K562 (cell line): ENCODE data around the gene UBXN6. TPM values are rescaled to one million over a fixed set of nuclear protein-coding genes. Genes with fewer than 3 reads are reported as not detected.

Source experiments
- ATAC-seq: fragments of 200-7000 bp; cut with Tn5 transposase; 3 replicates; pipeline ENCODE4 v1.9.1; 2020; ENCODE audit warnings: moderate library complexity
- BruUV-seq: library from RNA; stranded (reverse); fragments of 400-500 nt; replicated peaks from 2 replicates; lab custom pipeline; 2021; lab: Mats Ljungman, UMichigan
- CTCF ChIA-PET: fragments of 300-600 bp; formaldehyde crosslinking; extraction: SDS; loops from one replicate; lab custom pipeline; 2021; ENCODE audit warnings: low intra/inter-chr PET ratio; lab: Yijun Ruan, JAX
- POLR2A ChIA-PET: fragments of 300-600, 350-650 bp; sonication (Branson Sonifier 250); formaldehyde crosslinking; extraction: SDS; loops from one replicate; lab custom pipeline; 2021; ENCODE audit warnings: antibody characterized with exemption, inconsistent platforms; lab: Yijun Ruan, JAX
- DNase-seq, 4 experiments: peaks; one replicate each; pipeline versions ENCODE4 v3.0.0 to v3.0.0-alpha.2; 2011 to 2018; ENCODE audit warnings: low spot score in 3 of 4, mixed read lengths in 3 of 4; ENCODE audit errors: extremely low read depth in 1 of 4
- FAIRE-seq: peaks from 2 replicates; lab custom pipeline; 2011; peaks lifted over from hg19 to GRCh38; lab: Jason Lieb, UNC
- H2AFZ ChIP-seq: 2 replicates; pipeline ENCODE4 v1.6.0; 2011; ENCODE audit warnings: low read depth, low read length, control low read depth, inconsistent platforms
- H3K27ac ChIP-seq: fragments of 200-600 bp; 3 replicates; pipeline ENCODE4 v1.8.0; 2011; ENCODE audit warnings: low read depth, mild to moderate bottlenecking, control low read depth, inconsistent platforms, low read length, moderate library complexity, mixed read lengths; ENCODE audit errors: extremely low read depth
- H3K27me3 ChIP-seq, 2 experiments: fragments of 300-600 bp in 1 of 2; 2 replicates in 1 of 2; 3 replicates in 1 of 2; pipeline versions ENCODE4 v1.6.0 to v1.8.0; 2011; ENCODE audit warnings: inconsistent platforms in 2 of 2, low read length in 2 of 2, mild to moderate bottlenecking in 1 of 2, mixed read lengths in 1 of 2, moderate library complexity in 1 of 2; ENCODE audit not compliant: control insufficient read depth in 2 of 2, insufficient read depth in 2 of 2
- H3K36me3 ChIP-seq: fragments of 300-600 bp; 3 replicates; pipeline ENCODE4 v1.8.0; 2011; ENCODE audit warnings: mild to moderate bottlenecking, low read length, inconsistent platforms; ENCODE audit not compliant: control insufficient read depth, insufficient read depth
- H3K4me1 ChIP-seq, 2 experiments: fragments of 200-600 bp in 1 of 2; replicated peaks in 1 of 2; 2 replicates in 1 of 2; 3 replicates in 1 of 2; pipeline versions ENCODE4 v1.5.1 to v1.8.0; 2011; ENCODE audit warnings: inconsistent platforms in 2 of 2, low read length in 2 of 2, mild to moderate bottlenecking in 1 of 2, mixed read lengths in 1 of 2, moderate library complexity in 1 of 2; ENCODE audit not compliant: control insufficient read depth in 2 of 2, insufficient read depth in 2 of 2
- H3K4me2 ChIP-seq: 2 replicates; pipeline ENCODE4 v1.6.1; 2011; ENCODE audit warnings: low read length, control low read depth, inconsistent platforms, mixed read lengths; ENCODE audit not compliant: insufficient read depth
- H3K4me3 ChIP-seq: fragments of 200-600 bp; sonication (generic), shearing (Covaris generic); 2 replicates; pipeline ENCODE4 v1.5.1; 2016; ENCODE audit warnings: control low read depth, inconsistent platforms
- H3K79me2 ChIP-seq: fragments of 200-600 bp; 3 replicates; pipeline ENCODE4 v1.8.0; 2011; ENCODE audit warnings: low read length, inconsistent platforms; ENCODE audit not compliant: control insufficient read depth, insufficient read depth
- H3K9ac ChIP-seq, 2 experiments: 2 replicates each; pipeline versions ENCODE4 v1.6.0 to v1.6.1; 2011; ENCODE audit warnings: low read depth in 2 of 2, low read length in 2 of 2, control low read depth in 1 of 2, inconsistent platforms in 1 of 2, mild to moderate bottlenecking in 1 of 2, mixed read lengths in 1 of 2; ENCODE audit not compliant: insufficient read depth in 1 of 2
- H3K9me1 ChIP-seq: one replicate; pipeline ENCODE4 v1.6.0; 2011; ENCODE audit warnings: inconsistent platforms, mild to moderate bottlenecking, low read length, moderate library complexity; ENCODE audit not compliant: control insufficient read depth, insufficient read depth
- H3K9me3 ChIP-seq: replicated peaks from 2 replicates; pipeline ENCODE4 v1.5.1; 2011; ENCODE audit warnings: low read depth, low read length, inconsistent platforms; ENCODE audit not compliant: control insufficient read depth, insufficient read depth
- H4K20me1 ChIP-seq: replicated peaks from 2 replicates; pipeline ENCODE4 v1.6.1; 2011; ENCODE audit warnings: low read length, inconsistent platforms, mixed read lengths; ENCODE audit not compliant: control insufficient read depth, insufficient read depth
- POLR2G ChIP-seq: fragments of 200-400 bp; formaldehyde crosslinking; IDR thresholded peaks from 2 replicates; pipeline ENCODE4 v1.6.1; 2017; ENCODE audit warnings: low read depth, mild to moderate bottlenecking, antibody characterized with exemption, low read length, moderate library complexity
- WGBS: fragments of 100-300 bp; shearing (Covaris generic); methylation state at CpG from one replicate; pipeline ENCODE4 v1.1.6; 2016; ENCODE audit warnings: low coverage, mixed read lengths; ENCODE audit not compliant: insufficient coverage; ENCODE audit errors: missing lambda C conversion rate; 5-methylcytosine and 5-hydroxymethylcytosine counted together
- in situ Hi-C: fragments of 300-500 bp; cut with MboI; formaldehyde crosslinking; loops from 4 replicates; pipeline ENCODE4 v1.15.0; 2018; ENCODE audit warnings: inconsistent platforms, mixed read lengths
- intact Hi-C: fragments of 100-400 bp; cut with micrococcal nuclease; formaldehyde crosslinking; loops from 2 replicates; pipeline ENCODE4 v1.14.2; 2022
- polyA plus RNA-seq, 8 experiments: library from polyadenylated mRNA; depleted of rRNA in 4 of 8; stranded (reverse) in 5 of 8; unstranded in 3 of 8; fragments of >200 nt; fragmentation: Nextera tagmentation in 2 of 8; fragmentation: Illumina TruSeq in 1 of 8; extraction: Ambion mirVana in 2 of 8; extraction: Trizol in 1 of 8; gene quantifications; 2 replicates each; pipeline versions ENCODE4 v1.2.1 to v1.2.3, GENCODE V29; 2011 to 2014; ENCODE audit warnings: inconsistent platforms in 1 of 8, missing spikeins in 1 of 8
- total RNA-seq, 7 experiments: library from RNA; depleted of rRNA in 6 of 7; stranded (reverse); fragments of >200 nt in 6 of 7; fragmentation: Illumina TruSeq in 2 of 7; extraction: Trizol in 2 of 7; gene quantifications; 2 replicates each; pipeline versions ENCODE4 v1.2.1 to v1.2.3, GENCODE V29; 2011 to 2021; ENCODE audit warnings: low replicate concordance in 1 of 7
- TF ChIP-seq, protein P1 (sequence below): fragments of 450-650 bp; formaldehyde crosslinking; conservative IDR thresholded peaks from 2 replicates; pipeline ENCODE4 v1.4.0; 2022; ENCODE audit warnings: mild to moderate bottlenecking, missing genetic modification characterization
- TF ChIP-seq, protein P2 (sequence below), 2 experiments: fragments of 250-450 bp in 1 of 2; fragments of 450-650 bp in 1 of 2; sonication (Bioruptor Pico) in 1 of 2; IDR thresholded peaks; 2 replicates each; pipeline versions ENCODE4 v1.6.1 to v1.8.0; 2016 to 2021; ENCODE audit warnings: mild to moderate bottlenecking in 2 of 2, moderate library complexity in 2 of 2, missing compliant biosample characterization in 1 of 2, missing genetic modification characterization in 1 of 2

Gene UBXN6
- total and polyA plus RNA-seq, 9 of the 15 experiments (the other 6 are each of a cell fraction or from before 2014, with no cell fraction given), result 0.48 to 90.2 (median 29.5) TPM

- intact Hi-C loops (no loop called here), in situ Hi-C loops (no loop called here)
- Histone ChIP-seq H3K4me3 (no peak overlapping the region), H3K27me3 (no peaks in the 10 kb centered on the region), H4K20me1 (0 out of 2 replicates have a peak, but pooled peaks cover 5% of the 10 kb centered on the region), H3K4me2 (no peak overlapping the region), H3K36me3 (peaks cover 86% of the 10 kb centered on the region; the same call in 2 of the 3 replicates), H3K9ac (no peak overlapping the region), H2AFZ (no peak overlapping the region), H3K79me2 (no peaks in the 10 kb centered on the region), H3K9me3 (no peaks in the 10 kb centered on the region), H3K27ac (no peak overlapping the region), H3K9me1 (no peaks in the 10 kb centered on the region), H3K4me1 (peaks cover 0 to 2% of the 10 kb centered on the region in 2 experiments; a peak in 1 of 5 replicates)
- no TSS peak for BruUV-seq
- DNase-seq (no peak), FAIRE-seq (no peak), ATAC-seq (no peak)
- 95% methylated on average over 20 of the region's 20 CpGs for WGBS
- 0 out of 2 replicates have a peak, but pooled peaks have one; percentile 20 for TF ChIP-seq POLR2G
- TF ChIP-seq, protein P1, sequence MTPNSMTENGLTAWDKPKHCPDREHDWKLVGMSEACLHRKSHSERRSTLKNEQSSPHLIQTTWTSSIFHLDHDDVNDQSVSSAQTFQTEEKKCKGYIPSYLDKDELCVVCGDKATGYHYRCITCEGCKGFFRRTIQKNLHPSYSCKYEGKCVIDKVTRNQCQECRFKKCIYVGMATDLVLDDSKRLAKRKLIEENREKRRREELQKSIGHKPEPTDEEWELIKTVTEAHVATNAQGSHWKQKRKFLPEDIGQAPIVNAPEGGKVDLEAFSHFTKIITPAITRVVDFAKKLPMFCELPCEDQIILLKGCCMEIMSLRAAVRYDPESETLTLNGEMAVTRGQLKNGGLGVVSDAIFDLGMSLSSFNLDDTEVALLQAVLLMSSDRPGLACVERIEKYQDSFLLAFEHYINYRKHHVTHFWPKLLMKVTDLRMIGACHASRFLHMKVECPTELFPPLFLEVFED (CRISPR knock-in tag), result no peak
- TF ChIP-seq, protein P2, sequence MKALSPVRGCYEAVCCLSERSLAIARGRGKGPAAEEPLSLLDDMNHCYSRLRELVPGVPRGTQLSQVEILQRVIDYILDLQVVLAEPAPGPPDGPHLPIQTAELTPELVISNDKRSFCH (CRISPR knock-in tag; IDR thresholded peaks at IDR 0.05), result no peak
- TF ChIP-seq, protein P2 (tag; IDR thresholded peaks at IDR 0.05), result no peak
- POLR2A ChIA-PET, result interaction anchor here (0.5 to 2.2 kb wide), 7 partner anchors 9 to 704 kb away, joined by 3 to 28 read pairs (median 3); partner anchors contain the start of gene SH3GL1
- CTCF ChIA-PET, result interaction anchor here (0.6 kb wide), 1 partner anchor 79 kb away, joined by 3 read pairs; no protein-coding TSS in a partner anchor
These were observed 29.1 kb downstream of the UBXN6 start for GRCh38 chr19:4428326-4428975.
